Hepatocyte (in vitro differentiated cells): ENCODE data around the gene CREG1.

Experiments used
- CTCF ChIP-seq: fragments of 200-600 bp; sonication (generic); IDR thresholded peaks from 2 replicates; pipeline ENCODE4 v1.5.1; 2016; ENCODE audit warnings: antibody characterized with exemption, mild to moderate bottlenecking; ENCODE audit not compliant: poor library complexity
- EZH2phosphoT487 ChIP-seq: fragments of 200-600 bp; sonication (generic); IDR thresholded peaks from one replicate; pipeline ENCODE4 v1.6.1; 2018; ENCODE audit warnings: antibody characterized with exemption, mild to moderate bottlenecking, low read depth, moderate library complexity; ENCODE audit not compliant: unreplicated experiment, severe bottlenecking

- TF ChIP-seq CTCF, result no peak
- TF ChIP-seq EZH2phosphoT487, result no peak
Observed at GRCh38 chr1:167510881-167511280, 42.7 kb downstream of the CREG1 start.
